Subcutaneous adipose tissue (tissue), 4 donors: ENCODE measurements around the gene OLFM3. TPM values are rescaled to one million over a fixed set of nuclear protein-coding genes. Genes with fewer than 3 reads are reported as not detected.

Experiments
- total RNA-seq, 4 donors: library from RNA; depleted of rRNA; stranded (reverse); fragments of >200 nt; gene quantifications; one replicate each; pipeline ENCODE4 v1.1.0, GENCODE V29; 2016
- TF ChIP-seq, protein P1 (sequence below): fragments of 450-650 bp; IDR thresholded peaks from one replicate; pipeline ENCODE4 v1.5.1; 2016; ENCODE audit warnings: low read depth, mild to moderate bottlenecking, control low read depth, antibody characterized with exemption, moderate library complexity

The OLFM3 gene
- total RNA-seq: not detected

- TF ChIP-seq, protein P1, sequence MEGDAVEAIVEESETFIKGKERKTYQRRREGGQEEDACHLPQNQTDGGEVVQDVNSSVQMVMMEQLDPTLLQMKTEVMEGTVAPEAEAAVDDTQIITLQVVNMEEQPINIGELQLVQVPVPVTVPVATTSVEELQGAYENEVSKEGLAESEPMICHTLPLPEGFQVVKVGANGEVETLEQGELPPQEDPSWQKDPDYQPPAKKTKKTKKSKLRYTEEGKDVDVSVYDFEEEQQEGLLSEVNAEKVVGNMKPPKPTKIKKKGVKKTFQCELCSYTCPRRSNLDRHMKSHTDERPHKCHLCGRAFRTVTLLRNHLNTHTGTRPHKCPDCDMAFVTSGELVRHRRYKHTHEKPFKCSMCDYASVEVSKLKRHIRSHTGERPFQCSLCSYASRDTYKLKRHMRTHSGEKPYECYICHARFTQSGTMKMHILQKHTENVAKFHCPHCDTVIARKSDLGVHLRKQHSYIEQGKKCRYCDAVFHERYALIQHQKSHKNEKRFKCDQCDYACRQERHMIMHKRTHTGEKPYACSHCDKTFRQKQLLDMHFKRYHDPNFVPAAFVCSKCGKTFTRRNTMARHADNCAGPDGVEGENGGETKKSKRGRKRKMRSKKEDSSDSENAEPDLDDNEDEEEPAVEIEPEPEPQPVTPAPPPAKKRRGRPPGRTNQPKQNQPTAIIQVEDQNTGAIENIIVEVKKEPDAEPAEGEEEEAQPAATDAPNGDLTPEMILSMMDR: no peak
Observed at GRCh38 chr1:101996825-101997465, at the start of gene OLFM3. Gene OLFM3, minus strand, starts transcription at chr1:101996926.

DNA sequence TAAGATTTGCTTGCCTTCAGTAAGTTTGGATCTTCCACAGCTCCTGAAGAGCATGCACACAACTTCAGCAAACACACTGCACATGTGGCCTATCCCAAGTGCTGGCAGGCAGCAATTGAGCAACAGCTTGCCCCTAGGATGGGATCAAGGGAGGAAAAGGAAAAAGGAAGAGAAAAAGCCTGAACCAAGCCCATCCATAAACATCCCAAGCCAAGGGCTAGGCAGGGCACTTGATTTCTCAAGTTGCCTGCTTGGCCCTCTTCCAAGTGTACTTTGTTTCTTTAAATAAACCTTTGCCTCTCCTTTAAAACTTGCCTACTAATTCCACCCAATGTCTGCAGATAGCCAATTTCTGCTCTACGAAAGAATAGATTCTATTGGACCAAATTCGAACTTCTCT lies 49.0 kb upstream of the OLFM3 start:
- TF ChIP-seq, protein P1: no peak

GRCh38 chr1:102032534-102032933 lies 35.8 kb upstream of the OLFM3 start:
- TF ChIP-seq, protein P1: no peak

GRCh38 chr1:102019530-102019929 lies 22.8 kb upstream of the OLFM3 start:
- TF ChIP-seq, protein P1: no peak

DNA sequence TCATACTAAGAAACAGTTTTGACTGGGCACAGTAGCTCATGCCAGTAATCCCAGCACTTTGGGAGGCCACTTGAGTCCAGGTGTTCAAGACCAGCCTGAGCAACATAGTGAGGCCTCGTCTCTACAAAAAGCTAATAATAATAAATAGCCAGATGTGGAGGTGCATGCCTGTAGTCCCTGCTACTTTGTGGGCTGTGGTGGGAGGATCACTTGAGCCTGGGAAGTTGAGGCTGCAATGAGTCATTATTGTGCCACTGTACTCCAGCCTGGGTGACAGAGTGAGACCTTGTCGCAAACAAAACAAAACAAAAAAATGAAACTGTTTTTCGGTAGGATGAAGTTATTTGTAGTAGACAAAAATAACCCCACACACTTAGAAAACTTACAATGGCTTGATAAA lies 19.0 kb upstream of the OLFM3 start:
- TF ChIP-seq, protein P1: no peak

GRCh38 chr1:102002057-102002456 lies 5.3 kb upstream of the OLFM3 start:
- TF ChIP-seq, protein P1: no peak

- TF ChIP-seq, protein P1: no peak
Observed at GRCh38 chr1:101995984-101996745, 561 bp downstream of the OLFM3 start.
